GM19324 (cell line): Measurements from ENCODE around the gene ERP27.

Experiments used
- ATAC-seq: cut with Tn5 transposase; IDR thresholded peaks from one replicate; pipeline ENCODE4 v1.9.1; 2021; ENCODE audit warnings: mild to moderate bottlenecking, moderate library complexity; ENCODE audit not compliant: unreplicated experiment, low FRiP score

Gene ERP27

GRCh38 chr12:14879222-14879933 is 59.0 kb downstream of the ERP27 start:
- ATAC-seq: no peak

DNA sequence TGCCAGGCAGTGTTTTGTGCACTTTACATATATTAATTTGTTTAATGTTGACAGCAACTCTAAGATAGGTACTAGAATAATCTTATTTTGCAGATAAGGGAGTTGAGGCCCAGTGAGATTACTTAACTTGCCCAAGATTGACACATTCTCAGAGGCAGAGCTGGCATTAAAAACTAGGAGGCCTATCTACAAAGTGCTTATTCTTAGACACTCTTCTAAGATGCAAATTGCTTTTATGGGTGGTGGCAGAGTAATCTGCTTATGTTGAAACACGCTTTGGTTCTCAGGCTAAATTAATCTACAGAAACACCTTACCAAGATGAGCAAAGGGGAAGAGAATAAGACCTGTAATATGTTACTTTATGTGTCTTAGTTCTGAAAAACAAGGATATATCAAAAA is 59.8 kb downstream of the ERP27 start:
- ATAC-seq: no peak

- no peak for ATAC-seq
Measured at GRCh38 chr12:14876833-14877232, 61.5 kb downstream of the ERP27 start.

- no peak for ATAC-seq
Measured at GRCh38 chr12:14874882-14875281, 63.5 kb downstream of the ERP27 start.

DNA sequence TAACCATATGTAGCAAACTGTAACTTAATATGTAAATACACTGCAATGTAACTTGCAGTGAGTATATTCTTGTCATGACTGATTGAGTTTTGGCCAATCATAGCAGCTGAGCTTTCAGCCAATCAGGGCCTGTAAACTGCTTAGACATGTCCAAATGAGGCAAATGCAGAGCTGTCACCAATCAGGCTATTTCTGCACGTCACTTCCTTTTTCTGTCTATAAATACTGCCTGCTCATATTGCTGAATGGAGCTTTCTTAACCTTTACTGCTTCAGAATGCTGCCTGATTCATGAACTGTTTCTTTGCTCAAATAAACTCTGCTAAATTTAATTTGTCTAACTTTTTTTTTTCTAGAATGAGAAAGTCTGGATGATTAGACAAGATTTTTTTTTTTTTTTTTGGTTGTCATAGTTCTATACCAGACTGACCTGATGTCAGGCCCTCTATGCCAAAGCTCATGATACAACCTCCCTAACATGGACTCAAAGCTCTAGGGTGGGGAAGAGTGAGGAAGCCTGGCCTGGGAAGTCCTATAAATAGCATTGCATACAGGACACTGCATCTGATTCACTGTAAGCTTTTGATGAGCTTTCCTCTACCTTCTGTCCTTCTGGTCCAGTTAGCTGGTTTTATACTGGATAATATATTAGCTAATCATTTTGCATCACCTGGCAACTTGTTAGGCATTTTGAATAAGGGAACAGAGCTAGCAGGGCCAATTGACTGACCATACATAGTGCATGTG is 64.7 kb downstream of the ERP27 start:
- no peak for ATAC-seq

GRCh38 chr12:14871886-14872285 is 66.5 kb downstream of the ERP27 start:
- no peak for ATAC-seq

GRCh38 chr12:14871247-14871646 is 67.1 kb downstream of the ERP27 start:
- peak; percentile 71 for ATAC-seq

- ATAC-seq: no peak
Measured at GRCh38 chr12:14868916-14869506, 69.3 kb downstream of the ERP27 start.
